HepG2 (cell line): ENCODE data around the gene BZW1. TPM values are rescaled to one million over a fixed set of nuclear protein-coding genes. Genes with fewer than 3 reads are reported as not detected.
A peak's percentile ranks its signal among the peaks of the same experiment; 100 is the strongest.

Experiments
- GLI4 ChIP-seq: sonication (generic); formaldehyde crosslinking; IDR thresholded peaks from 2 replicates; pipeline ENCODE4 v1.5.1; 2020; ENCODE audit warnings: missing genetic modification reagents, mild to moderate bottlenecking, moderate library complexity, borderline replicate concordance
- IRF9 ChIP-seq: sonication (generic); formaldehyde crosslinking; IDR thresholded peaks from 2 replicates; pipeline ENCODE4 v1.8.0; 2022; ENCODE audit warnings: missing genetic modification reagents, mild to moderate bottlenecking, borderline replicate concordance
- JARID2 ChIP-seq: sonication (generic); formaldehyde crosslinking; IDR thresholded peaks from 2 replicates; pipeline ENCODE4 v1.8.1; 2023; ENCODE audit warnings: missing genetic modification reagents, inconsistent platforms; ENCODE audit not compliant: insufficient replicate concordance
- MEF2D ChIP-seq: sonication (generic); formaldehyde crosslinking; IDR thresholded peaks from 2 replicates; pipeline ENCODE4 v1.5.1; 2020; ENCODE audit warnings: mild to moderate bottlenecking, missing genetic modification reagents
- MXD1 ChIP-seq: sonication (generic); formaldehyde crosslinking; IDR thresholded peaks from 2 replicates; pipeline ENCODE4 v1.4.0; 2020; ENCODE audit warnings: mild to moderate bottlenecking, missing genetic modification reagents
- NRL ChIP-seq: sonication (generic); formaldehyde crosslinking; IDR thresholded peaks from 2 replicates; pipeline ENCODE4 v1.5.0; 2020; ENCODE audit warnings: missing genetic modification reagents, mild to moderate bottlenecking, moderate library complexity, borderline replicate concordance
- SALL1 ChIP-seq: sonication (generic); formaldehyde crosslinking; IDR thresholded peaks from 2 replicates; pipeline ENCODE4 v1.8.0; 2022; ENCODE audit warnings: mild to moderate bottlenecking, missing genetic modification reagents
- TAF1 ChIP-seq: sonication (generic); formaldehyde crosslinking; IDR thresholded peaks from 2 replicates; pipeline ENCODE4 v1.4.0; 2020; ENCODE audit warnings: missing genetic modification reagents
- TBX3 ChIP-seq: fragments of 450-650 bp; IDR thresholded peaks from 2 replicates; pipeline ENCODE4 v1.6.1; 2017; ENCODE audit warnings: antibody characterized with exemption, mild to moderate bottlenecking, inconsistent platforms, borderline replicate concordance
- TMF1 ChIP-seq: sonication (generic); formaldehyde crosslinking; IDR thresholded peaks from 2 replicates; pipeline ENCODE4 v1.8.1; 2022; ENCODE audit warnings: low read depth, missing genetic modification reagents
- ZEB1 ChIP-seq: IDR thresholded peaks from 2 replicates; pipeline ENCODE4 v1.6.1; 2012; ENCODE audit warnings: mild to moderate bottlenecking, low read depth, inconsistent platforms; ENCODE audit not compliant: insufficient replicate concordance
- ZNF232 ChIP-seq: sonication (generic); formaldehyde crosslinking; IDR thresholded peaks from 2 replicates; pipeline ENCODE4 v1.4.0; 2020; ENCODE audit warnings: missing genetic modification reagents, borderline replicate concordance
- ZNF235 ChIP-seq: sonication (generic); formaldehyde crosslinking; IDR thresholded peaks from 2 replicates; pipeline ENCODE4 v1.8.1; 2023; ENCODE audit warnings: mild to moderate bottlenecking, missing genetic modification reagents, borderline replicate concordance
- ZNF431 ChIP-seq: sonication (generic); formaldehyde crosslinking; IDR thresholded peaks from 2 replicates; pipeline ENCODE4 v1.9.0; 2022; ENCODE audit warnings: missing genetic modification reagents, low read depth, mild to moderate bottlenecking, borderline replicate concordance
- ZNF451 ChIP-seq: sonication (generic); formaldehyde crosslinking; IDR thresholded peaks from 2 replicates; pipeline ENCODE4 v1.5.0; 2020; ENCODE audit warnings: mild to moderate bottlenecking, missing genetic modification reagents
- ZNF570 ChIP-seq: sonication (generic); formaldehyde crosslinking; IDR thresholded peaks from 2 replicates; pipeline ENCODE4 v1.4.0; 2020; ENCODE audit warnings: mild to moderate bottlenecking, missing genetic modification reagents, borderline replicate concordance
- ZNF670 ChIP-seq: sonication (generic); formaldehyde crosslinking; IDR thresholded peaks from 2 replicates; pipeline ENCODE4 v1.8.0; 2022; ENCODE audit warnings: mild to moderate bottlenecking, missing genetic modification reagents, borderline replicate concordance
- ZNF781 ChIP-seq: sonication (generic); formaldehyde crosslinking; IDR thresholded peaks from 2 replicates; pipeline ENCODE4 v1.5.1; 2020; ENCODE audit warnings: borderline replicate concordance, mild to moderate bottlenecking, missing genetic modification reagents; ENCODE audit errors: not compliant biosample characterization
- polyA plus RNA-seq, 8 experiments: library from polyadenylated mRNA; depleted of rRNA in 3 of 8; stranded (reverse) in 7 of 8; unstranded in 1 of 8; fragments of >200 nt; fragmentation: Illumina TruSeq in 4 of 8; extraction: Trizol in 4 of 8; gene quantifications; 2 replicates each; pipeline versions ENCODE4 v1.2.1 to v1.2.3, GENCODE V29; 2011 to 2016; ENCODE audit warnings: low read depth in 4 of 8, missing spikeins in 1 of 8, mixed read lengths in 1 of 8; ENCODE audit not compliant: insufficient read depth in 1 of 8
- total RNA-seq, 5 experiments: library from RNA; depleted of rRNA; stranded (reverse); fragments of >200 nt; fragmentation: Illumina TruSeq; extraction: Trizol; gene quantifications; 2 replicates each; pipeline ENCODE4 v1.2.3, GENCODE V29; 2016; ENCODE audit warnings: low read depth in 1 of 5
- TF ChIP-seq, protein P1 (sequence below): sonication (generic); formaldehyde crosslinking; IDR thresholded peaks from 2 replicates; pipeline ENCODE4 v1.5.0; 2020; ENCODE audit warnings: mild to moderate bottlenecking, missing genetic modification reagents, borderline replicate concordance
- TF ChIP-seq, protein P2 (sequence below): sonication (generic); formaldehyde crosslinking; IDR thresholded peaks from 2 replicates; pipeline ENCODE4 v1.8.1; 2023; ENCODE audit warnings: mild to moderate bottlenecking, inconsistent platforms, moderate library complexity, missing genetic modification reagents, borderline replicate concordance
- TF ChIP-seq, protein P3 (sequence below): IDR thresholded peaks from 2 replicates; pipeline ENCODE4 v1.6.1; 2018; ENCODE audit warnings: missing genetic modification reagents

The BZW1 gene
- total and polyA plus RNA-seq, 2 of the 13 experiments (the other 11 are each of a cell fraction or from before 2014, with no cell fraction given): 106 to 384 TPM

DNA sequence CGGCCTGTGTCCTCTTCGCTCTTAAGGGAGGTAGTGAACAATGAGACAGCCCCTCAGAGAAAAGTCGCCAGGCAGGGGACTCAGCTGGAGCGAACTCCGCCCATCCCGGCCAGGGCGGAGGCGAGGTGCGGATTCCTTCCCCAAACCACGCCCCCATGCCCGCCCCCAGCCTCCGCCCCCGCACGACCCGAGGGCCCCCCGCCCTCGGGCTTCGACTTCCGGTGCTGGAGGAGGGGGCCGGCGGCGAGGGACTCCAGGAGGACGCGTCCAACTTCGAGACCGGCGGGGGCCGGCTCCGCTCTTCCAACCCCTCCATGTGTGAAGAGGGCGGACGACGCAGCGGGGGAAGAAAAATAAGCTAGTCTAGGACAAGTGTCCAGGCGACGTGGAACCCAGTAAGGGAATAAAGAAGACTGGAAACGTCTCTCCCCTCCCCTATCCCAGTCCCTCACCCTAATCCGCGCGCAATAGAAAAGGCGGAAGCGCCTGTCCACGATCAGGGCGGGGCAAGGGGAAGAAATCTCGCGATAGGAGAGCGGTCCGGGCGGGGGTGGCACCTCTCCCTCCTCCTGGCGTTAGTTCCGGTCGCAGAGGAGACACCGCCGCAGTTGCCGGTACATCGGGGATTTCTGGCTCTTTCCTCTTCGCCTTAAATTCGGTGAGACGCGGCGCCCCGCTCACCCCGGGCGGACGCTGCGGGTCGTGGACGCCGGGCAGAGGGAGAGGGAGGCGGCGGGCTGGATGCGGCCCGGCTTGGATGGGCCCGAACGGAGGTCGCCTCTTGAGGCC lies at the start of gene BZW1 (continued):
- TF ChIP-seq TBX3 (peak; percentile 78), MEF2D (CRISPR knock-in tag) (peak; percentile 44), ZNF670 (CRISPR knock-in tag) (peak; percentile 78; the same call in 1 of the 2 replicates), ZNF451 (CRISPR knock-in tag) (peak; percentile 82), TMF1 (peak; percentile 41; the same call in 1 of the 2 replicates), MXD1 (CRISPR knock-in tag) (peak; percentile 87), GLI4 (0 out of 2 replicates have a peak, but pooled peaks have one; percentile 75), NRL (peak; percentile 28; the same call in 1 of the 2 replicates), JARID2 (CRISPR knock-in tag) (peak; percentile 80), ZNF570 (CRISPR knock-in tag) (0 out of 2 replicates have a peak, but pooled peaks have one; percentile 12), ZNF232 (0 out of 2 replicates have a peak, but pooled peaks have one; percentile 43), ZNF781 (CRISPR knock-in tag) (peak; percentile 6), ZNF431 (peak; percentile 64; the same call in 1 of the 2 replicates), ZNF235 (CRISPR knock-in tag) (peak; percentile 78; the same call in 1 of the 2 replicates), IRF9 (no peak; the same call in 1 of the 2 replicates), TAF1 (CRISPR knock-in tag) (peak; percentile 73), ZEB1 (peak; percentile 51), SALL1 (CRISPR knock-in tag) (peak; percentile 60)
- TF ChIP-seq, protein P1, sequence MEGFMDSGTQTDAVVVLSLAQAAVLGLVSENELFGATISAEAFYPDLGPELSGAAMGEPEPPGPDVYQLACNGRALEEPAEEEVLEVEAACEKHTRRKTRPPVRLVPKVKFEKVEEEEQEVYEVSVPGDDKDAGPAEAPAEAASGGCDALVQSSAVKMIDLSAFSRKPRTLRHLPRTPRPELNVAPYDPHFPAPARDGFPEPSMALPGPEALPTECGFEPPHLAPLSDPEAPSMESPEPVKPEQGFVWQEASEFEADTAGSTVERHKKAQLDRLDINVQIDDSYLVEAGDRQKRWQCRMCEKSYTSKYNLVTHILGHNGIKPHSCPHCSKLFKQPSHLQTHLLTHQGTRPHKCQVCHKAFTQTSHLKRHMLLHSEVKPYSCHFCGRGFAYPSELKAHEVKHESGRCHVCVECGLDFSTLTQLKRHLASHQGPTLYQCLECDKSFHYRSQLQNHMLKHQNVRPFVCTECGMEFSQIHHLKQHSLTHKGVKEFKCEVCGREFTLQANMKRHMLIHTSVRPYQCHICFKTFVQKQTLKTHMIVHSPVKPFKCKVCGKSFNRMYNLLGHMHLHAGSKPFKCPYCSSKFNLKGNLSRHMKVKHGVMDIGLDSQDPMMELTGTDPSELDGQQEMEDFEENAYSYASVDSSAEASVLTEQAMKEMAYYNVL (CRISPR knock-in tag): peak; percentile 71
- TF ChIP-seq, protein P2, sequence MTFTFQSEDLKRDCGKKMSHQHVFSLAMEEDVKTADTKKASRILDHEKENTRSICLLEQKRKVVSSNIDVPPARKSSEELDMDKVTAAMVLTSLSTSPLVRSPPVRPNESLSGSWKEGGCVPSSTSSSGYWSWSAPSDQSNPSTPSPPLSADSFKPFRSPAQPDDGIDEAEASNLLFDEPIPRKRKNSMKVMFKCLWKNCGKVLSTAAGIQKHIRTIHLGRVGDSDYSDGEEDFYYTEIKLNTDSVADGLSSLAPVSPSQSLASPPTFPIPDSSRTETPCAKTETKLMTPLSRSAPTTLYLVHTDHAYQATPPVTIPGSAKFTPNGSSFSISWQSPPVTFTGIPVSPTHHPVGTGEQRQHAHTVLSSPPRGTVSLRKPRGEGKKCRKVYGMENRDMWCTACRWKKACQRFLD: no peak
- TF ChIP-seq, protein P3, sequence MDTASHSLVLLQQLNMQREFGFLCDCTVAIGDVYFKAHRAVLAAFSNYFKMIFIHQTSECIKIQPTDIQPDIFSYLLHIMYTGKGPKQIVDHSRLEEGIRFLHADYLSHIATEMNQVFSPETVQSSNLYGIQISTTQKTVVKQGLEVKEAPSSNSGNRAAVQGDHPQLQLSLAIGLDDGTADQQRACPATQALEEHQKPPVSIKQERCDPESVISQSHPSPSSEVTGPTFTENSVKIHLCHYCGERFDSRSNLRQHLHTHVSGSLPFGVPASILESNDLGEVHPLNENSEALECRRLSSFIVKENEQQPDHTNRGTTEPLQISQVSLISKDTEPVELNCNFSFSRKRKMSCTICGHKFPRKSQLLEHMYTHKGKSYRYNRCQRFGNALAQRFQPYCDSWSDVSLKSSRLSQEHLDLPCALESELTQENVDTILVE (CRISPR knock-in tag): peak; percentile 31; the same call in 1 of the 2 replicates
